B cell (primary cell): ENCODE data around the gene GABPB1.
A peak's percentile ranks its signal among the peaks of the same experiment; 100 is the strongest.

Source experiments
- CTCF ChIP-seq: fragments of 200-600 bp; IDR thresholded peaks from one replicate; pipeline ENCODE4 v1.8.0; 2022; ENCODE audit warnings: antibody characterized with exemption, mild to moderate bottlenecking
- EZH2 ChIP-seq: IDR thresholded peaks from 2 replicates; pipeline ENCODE4 v1.6.1; 2012; ENCODE audit warnings: borderline replicate concordance, low read depth, mild to moderate bottlenecking, moderate library complexity, low read length; ENCODE audit not compliant: insufficient read depth, poor library complexity, severe bottlenecking

- TF ChIP-seq CTCF = peak; percentile 40
- TF ChIP-seq EZH2 = no peak
These were observed 3.8 kb upstream of the GABPB1 start for GRCh38 chr15:50358845-50359244.
